HG03571 (cell line): ENCODE data around the gene NALCN.

Source experiments
- ATAC-seq: cut with Tn5 transposase; IDR thresholded peaks from one replicate; pipeline ENCODE4 v1.9.1; 2021; ENCODE audit not compliant: unreplicated experiment

Gene NALCN

DNA sequence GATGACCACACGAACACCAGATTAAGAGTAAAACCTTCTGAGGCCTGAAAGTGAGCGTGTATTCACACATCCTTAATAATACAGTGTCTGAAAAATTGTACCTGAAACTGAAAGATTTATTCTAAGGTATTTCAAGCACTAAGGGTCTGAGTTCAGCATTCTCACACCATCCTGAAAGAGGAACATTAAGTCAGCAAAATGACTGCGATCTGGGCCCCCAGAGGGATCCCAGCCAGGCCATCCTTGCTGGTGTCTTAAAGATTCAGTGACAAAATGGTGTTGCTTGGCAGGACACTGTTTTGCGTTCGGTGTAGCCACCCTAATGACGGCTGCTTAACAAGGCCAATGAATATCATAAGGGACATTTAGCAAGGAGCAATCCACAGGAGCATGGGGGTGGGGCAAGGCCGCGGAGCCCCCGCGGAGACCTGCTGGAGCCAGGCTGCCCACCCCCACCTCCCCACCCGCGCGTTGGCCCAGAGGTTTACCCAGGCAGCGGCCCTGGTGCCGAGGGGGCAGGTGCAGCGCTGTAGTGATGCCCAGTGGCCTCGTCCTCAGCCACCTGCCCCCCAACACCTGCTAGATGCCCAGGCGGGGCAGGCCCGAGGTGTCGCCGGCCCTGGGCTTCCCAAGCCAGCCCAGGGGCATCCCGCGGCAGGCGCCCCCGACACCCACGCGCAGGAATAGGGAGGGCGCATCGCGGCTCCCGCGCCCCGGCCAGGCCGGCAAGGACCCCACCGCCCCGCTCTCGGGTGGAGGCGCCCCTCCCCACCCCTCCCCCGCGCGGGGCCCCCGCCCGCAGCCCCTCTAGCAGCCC is 742 bp downstream of the NALCN start:
- peak; percentile 52 for ATAC-seq

DNA sequence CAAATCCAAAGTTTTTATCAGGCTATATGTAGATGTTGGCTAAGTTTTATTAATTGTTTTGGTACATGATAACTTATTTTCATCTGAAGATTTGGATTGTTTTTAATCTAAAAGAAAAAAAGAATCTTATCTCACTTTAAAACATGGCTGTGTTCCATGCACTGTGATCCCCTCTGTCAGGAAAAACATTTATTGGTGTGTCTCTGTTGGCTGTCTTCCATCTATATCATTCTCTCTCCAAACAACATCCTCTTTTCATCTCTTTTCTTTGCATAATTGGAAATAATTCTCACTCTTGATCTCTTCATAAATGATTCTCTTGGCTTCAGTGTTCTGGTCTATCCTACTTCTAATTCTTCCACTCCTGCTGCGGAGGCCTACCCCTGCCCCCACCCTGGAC is 4.2 kb downstream of the NALCN start:
- no peak for ATAC-seq

DNA sequence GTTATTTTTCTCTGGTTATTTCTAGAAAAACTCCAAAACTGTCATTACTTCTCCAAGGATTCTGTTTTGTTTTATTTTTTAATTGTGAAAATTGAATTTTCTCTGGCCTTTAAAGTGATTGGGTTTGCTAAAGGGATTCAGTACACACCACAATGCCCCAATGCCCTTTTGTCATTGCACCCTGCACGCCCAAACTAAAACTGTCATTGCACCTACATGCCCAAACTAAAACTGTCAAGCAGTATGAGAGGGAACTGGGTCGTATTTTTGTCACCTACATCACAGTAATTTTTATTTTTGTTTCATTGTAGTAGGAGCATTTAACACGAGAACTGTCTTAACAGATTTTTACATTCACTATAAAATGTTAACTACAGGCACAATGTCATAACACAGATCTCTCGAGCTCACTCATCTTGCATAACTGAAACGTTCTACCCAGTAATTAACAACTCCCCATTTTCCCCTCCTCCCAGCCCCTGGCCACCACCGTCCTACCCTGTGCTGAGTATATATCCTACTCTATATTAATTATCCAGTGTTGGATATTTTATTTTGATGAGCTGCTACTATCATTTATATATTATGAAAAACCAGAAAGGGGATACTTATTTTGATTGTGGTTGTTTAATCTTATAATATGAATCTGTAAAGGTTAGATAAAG is 7.2 kb downstream of the NALCN start:
- ATAC-seq: no peak

DNA sequence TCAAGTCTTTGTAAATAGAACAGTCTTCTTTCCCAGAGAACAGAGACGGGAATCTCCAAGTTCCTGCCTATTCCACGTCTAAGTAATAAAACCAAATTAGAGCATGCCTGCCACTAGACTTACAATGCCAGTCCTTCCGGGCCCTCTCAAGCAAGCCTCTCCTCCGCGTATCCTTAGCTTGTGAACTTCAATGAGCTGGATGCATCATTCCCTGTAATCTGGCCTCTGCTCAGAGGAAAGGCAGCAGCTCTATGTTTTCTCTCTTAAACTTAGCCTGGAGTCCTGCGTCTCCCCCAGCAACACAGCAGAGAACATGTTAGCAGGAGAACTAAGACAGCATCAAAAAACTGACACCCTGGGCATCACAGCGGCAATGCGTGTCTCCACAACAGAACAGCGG is 8.2 kb downstream of the NALCN start:
- ATAC-seq: no peak

DNA sequence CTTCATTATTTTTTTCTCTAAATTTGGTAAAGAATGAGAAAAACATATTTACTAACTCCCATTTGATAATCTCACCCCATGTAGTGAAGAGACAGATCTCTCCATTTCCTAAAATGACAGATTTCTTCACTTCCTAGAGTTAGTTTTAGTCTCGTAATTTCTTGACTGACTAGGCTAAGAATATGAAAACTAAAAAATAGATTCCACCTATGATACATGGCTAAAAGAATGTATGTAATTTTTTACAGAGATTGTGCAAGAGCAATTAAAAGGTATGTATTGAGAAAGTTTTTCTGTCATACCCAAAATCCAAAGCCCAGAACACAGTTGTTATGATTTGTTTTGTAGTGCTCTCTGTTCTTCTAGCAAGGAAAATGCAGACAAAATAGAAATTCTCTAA is 9.5 kb downstream of the NALCN start:
- ATAC-seq: no peak

DNA sequence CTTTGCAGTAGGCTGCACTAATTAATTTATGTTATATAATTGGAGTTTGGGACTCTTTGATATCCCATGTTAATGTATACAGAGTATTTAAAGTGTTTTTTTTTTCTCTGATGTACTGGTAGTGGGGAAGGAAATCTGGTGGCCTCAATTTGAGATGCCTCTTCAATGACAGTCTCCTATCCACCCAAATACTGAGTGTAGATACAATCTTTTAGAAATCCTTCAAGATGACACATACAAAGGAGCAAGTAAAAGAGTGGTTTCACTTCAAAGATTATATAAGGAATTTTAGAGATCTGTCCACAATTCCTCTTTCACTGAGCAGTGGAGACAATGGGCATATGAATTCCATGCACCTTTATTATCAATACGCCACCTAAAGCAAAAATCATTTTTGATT is 15.1 kb downstream of the NALCN start:
- no peak for ATAC-seq

DNA sequence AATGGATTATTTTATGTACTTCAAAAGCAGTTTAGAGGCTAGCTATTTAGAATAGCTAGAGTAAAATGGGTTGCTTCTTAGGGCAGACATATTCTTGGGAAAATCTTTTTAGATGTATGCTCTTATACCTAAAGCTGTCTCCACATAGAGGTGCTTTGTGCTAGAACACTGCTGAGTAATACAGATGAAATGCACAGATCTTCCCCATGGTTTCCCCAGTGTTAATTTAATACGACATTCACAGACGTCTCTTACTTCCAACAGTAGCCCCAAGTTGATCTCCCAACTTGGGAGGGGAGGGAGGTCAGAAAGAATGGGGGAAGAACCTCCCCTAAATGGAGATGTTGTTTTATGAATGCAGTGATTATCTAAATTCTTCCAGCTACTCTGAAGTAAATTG is 16.9 kb downstream of the NALCN start:
- ATAC-seq: no peak

DNA sequence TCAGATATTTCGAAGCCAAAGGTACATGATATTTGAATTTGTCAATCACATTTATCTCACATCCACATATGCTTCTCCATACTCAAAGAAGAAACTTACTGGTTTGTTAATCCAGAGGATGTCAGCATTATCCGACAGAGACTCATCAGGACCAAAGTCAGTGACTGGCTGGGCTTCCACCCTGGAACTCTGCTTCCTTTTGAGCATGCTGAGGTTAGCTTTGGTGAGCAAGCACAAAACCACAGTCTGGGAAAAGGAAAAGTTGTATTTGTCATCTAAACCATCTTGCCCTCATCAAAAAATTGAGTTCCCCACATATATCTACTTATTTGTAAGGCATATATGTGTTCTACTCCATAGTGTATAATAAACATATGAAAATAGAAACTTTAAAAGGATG is 17.4 kb downstream of the NALCN start:
- ATAC-seq: no peak

DNA sequence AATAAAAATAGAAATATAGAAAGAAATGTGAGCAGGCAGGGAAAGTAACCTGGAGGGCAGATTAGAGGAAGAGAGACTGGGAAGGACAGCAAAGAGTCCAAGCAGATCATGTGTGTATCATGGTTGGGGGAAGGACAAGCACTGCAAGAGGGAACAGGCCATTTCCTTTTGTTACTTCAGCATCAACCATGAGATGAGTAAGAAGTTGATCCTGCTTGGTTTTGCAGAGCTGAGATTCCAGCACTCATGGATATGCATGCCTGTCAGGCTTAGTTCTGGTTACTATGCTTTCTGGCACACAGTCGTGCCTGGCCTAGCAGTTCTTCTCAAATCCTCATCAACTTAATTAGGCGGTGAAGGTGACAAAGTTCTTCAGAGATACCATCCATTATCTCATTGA is 18.1 kb downstream of the NALCN start:
- ATAC-seq: no peak

DNA sequence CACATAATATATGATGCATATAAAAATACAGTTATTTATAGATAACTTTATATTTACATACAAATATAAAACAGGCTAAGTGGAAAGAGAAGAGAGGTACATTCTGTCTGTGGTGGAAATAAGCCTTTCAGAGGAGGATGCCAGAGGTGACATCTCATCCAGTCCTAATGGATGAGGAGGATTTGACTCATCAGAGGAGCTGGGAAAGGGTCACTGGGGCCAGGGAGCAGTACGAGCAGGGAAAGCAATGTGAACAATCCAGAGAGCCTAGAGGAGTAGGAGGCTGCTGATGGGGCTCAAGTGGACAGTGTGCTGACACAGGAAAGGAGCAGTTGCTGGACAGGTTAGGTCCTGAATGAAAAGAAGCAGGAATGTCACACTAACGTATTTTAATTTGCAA is 18.6 kb downstream of the NALCN start:
- ATAC-seq: no peak

DNA sequence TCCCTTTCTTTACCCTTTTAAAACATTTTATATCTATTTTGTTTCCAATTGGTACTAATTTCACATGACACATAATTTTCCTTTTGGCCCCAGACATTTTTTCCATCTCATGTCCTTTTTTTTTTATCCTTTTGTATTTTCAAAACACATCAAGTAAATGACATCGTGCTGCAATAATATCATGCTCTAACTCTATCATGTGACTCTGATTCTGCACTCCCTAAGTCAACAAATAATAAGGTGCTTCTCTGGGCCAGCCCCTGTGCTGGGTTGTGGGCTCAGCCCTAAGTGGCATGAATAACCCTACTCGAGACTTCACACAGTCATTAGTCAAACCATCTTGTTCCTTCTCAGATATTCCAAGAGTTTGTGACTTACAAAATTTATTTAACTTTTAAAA is 21.7 kb downstream of the NALCN start:
- no peak for ATAC-seq

DNA sequence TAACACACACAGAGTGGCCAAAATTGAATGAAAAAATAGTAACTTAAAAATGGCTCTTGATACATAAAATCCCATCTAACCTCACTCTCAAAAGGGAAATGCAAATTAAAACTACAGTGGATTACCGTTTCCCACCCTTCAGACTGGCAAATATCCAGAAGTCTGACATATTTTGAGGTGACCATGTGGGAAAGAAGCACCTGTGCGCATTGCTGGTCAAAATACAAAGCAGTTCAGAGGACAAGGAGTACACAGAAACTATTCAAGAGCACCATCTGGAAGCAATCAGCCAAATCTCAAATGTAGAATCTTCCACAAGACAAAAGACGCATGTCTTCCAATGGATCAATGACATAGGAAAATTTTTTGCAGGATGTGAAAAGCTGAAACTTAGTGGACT is 23.2 kb downstream of the NALCN start:
- no peak for ATAC-seq

DNA sequence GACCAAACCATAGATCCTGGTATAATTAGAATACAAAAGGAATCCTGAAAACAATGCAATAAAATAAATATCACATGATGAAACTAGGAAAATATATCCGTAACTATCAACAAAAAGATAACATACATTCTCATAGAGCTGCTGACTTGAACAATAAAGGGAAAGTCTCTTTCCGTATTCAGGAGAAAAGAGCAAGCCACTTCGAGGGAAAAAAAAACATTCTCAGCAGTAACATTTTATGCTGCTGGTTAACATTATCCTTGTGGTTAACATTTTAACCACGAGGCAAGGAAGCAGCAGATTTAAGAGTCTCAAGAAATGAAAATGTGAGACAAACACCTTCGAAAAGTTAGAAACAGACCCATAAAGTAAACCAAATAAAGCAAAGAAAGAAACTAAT is 25.8 kb downstream of the NALCN start:
- ATAC-seq: no peak

DNA sequence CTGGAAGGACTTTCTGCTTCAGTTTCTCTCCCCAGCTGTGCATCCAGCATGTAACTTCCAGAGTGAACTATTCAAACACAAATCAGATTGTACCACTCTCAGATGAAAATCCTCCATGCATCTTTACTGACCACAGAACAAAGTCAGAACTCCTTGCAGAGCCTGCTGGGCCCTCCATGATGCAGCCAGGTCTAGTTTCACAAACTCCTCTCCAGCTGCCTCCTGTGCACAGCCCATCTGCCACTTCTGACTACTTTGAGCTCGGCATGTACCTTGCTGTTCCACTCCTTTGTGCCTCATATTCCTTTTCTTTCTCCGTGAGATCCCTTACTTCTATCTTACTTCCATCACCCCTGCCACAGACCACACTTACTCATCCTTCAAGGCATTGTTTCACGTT is 31.4 kb downstream of the NALCN start:
- ATAC-seq: no peak

DNA sequence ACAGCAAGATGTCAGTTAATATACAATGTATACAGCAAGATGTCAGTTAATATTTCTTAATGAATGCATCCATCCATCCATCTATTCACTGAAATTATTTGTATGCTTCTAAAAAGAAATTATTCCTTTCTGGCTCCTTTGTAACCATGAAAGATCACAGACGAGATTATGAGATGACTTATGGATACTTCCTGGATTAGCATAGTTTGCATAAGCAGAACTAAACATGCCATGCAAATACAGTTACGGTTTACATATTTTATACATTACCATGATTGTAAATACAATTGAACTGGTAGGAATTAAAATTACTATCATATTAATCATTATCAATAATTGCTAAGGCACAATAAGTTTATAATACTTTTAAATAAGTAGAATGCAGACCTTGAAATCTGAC is 32.7 kb downstream of the NALCN start:
- ATAC-seq: no peak

DNA sequence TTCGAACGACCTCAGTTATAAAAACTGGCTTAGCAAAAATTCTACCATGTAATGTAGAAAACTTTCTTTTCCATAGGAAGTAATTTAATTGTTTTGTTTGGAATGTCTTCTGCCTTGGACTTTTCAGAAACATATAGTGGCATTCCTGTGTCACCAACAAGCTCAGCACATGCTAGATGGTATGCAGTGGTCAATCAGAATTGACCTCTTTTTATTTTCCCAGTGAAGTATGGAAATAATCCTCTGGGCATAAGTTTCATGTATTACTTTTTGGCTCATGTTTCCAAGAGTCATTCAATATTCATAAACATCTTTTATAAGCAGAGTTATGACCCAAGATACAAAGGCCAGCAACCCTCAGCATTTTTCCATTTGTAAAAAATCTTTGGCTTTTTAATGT is 33.6 kb downstream of the NALCN start:
- no peak for ATAC-seq

DNA sequence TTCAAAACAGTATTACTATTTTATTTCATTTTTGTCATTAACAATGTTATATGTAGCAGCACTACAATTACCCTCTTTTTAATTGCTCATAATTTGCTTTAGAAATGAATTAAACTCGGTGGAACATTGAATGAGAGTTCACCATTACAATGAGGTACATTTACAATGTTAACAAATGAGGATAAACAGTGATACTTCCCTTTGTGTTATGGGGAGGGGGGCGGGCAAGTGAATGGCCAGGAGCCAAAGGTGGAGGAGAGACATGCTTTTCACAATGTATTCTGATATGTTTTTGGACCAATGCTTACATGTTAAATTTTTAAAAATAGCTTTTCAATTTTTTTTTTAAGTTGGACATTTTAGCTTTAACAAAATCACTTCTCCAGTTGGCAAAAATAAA is 34.2 kb downstream of the NALCN start:
- no peak for ATAC-seq

DNA sequence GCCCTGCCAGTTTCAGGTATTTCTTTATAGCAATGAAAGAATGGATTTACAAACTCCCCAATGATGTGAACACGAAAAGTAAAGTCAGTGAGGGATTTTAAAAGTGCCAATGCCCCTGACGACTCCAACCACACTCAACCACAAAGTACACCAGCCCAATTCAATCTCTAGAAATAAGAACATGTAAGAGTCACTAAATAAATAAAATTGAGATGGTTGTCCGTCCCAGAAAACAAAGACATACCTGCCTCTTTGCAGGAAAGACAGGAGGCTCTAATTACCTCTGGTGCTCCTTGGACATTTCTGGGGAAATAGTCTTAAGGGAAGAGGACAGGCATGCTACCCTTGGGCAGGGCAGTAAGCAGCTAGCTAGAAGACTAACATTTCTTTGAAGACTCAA is 55.8 kb downstream of the NALCN start:
- no peak for ATAC-seq

DNA sequence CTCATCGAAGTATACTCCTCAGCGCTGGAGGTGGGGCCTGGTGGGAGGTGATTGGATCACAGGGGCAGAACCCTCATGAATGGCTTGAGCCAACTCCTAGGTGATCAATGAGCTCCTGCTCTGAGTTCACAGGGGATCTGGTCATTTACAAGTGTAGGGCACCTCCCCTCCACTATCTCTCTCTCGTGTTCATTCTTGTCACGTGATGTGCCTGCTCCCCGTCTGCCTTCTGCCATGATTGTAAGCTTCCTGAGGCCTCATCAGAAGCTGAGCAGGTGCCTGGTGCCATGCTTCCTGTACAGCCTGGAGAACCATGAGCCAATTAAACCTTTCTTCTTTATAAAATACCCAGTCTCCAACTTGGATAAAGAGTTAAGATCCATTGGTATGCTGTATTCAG is 61.4 kb downstream of the NALCN start:
- no peak for ATAC-seq

DNA sequence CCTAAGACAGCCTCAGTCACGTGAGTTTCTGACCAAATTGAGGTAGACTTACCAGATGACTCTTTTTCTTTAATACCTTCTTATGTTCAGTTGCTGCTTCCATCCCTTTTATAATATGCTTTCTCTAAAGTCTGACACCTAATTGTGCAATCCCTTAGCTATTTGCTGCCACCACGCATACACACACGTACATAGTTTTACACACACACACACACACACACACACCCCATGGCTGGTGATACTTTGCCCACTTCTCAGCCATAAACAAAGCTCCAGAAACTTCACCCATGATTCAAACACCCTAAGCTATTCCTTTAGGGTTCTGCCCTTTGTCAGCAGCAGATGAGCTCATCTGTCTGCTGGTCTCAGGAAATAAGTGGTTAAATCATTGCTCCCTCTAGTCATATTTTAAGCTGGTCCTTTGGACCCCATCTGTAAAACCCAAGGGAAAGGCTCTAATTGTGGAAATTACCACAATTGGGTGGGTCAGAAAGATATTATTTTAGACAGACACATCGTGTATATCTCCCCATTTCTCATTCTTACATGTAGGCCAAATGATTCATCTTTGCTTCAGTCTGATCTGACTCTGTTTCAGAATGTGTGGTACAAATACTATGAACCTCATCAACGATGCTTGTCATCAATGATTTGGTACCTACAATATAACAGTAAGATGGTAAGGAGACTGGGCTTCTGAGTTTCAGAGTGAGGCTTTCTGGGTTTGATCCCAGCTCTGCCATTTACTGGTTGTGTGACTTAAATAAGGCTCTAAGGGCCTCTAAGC is 69.2 kb downstream of the NALCN start:
- ATAC-seq: no peak

DNA sequence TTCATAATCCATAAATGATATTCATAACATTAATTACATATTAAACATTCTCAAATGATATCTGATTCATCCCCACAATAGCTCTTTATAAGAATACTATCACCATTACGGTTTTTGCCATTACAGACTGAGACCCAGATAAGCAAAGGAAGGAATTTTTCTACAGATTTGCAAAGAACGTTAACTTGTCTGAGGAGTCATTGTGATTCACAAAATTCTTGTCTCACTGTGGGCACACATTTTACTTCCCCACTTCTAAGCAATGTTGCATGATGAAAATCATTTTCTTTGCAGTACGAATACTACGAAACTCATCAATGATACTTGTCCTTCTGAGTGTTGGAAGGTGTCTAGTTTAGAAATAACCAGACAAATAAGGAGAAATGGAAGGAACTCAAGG is 70.1 kb downstream of the NALCN start:
- no peak for ATAC-seq

DNA sequence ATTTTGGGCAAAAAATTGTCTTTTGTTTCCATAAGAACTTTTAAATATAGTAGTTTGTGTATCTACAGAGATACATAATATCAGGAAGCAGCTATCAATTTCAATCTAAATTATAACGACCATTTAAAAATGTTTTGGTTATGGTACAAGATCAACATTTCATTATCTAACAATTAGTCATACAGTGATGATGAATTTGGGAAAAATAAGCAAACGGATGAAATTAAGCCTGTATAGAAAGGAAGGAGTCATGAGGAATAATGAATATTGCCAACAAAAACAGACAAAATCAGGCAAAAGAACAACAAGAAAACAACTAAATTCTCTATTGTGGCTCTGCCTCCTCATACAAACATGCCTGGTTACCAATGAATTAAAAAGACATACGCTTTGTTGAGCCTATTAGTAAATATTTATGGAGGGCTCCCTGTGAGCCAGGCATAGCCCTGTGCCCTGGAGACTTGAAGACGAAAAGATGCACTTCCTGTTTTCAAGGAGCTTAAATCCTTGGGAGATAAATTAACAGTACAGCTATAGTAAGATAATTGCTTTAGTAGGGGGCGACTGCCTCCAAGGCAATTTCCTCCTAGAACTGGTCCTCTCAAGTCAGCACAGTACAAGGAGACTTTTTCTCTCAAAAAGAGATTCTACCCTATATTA is 73.0 kb downstream of the NALCN start:
- no peak for ATAC-seq
